Endodermal cell (in vitro differentiated cells): ENCODE results near the gene METTL13. TPM values are rescaled to one million over a fixed set of nuclear protein-coding genes. Genes with fewer than 3 reads are reported as not detected.

Experiments used
- DNase-seq: peaks from one replicate; pipeline ENCODE4 v3.0.0-alpha.2; 2017
- H3K27ac ChIP-seq: 2 replicates; pipeline ENCODE4 v1.5.1; 2013; ENCODE audit warnings: mild to moderate bottlenecking, low read depth, low read length, moderate library complexity
- H3K27me3 ChIP-seq: 2 replicates; pipeline ENCODE4 v1.6.1; 2013; ENCODE audit warnings: mild to moderate bottlenecking, low read length, moderate library complexity; ENCODE audit not compliant: insufficient read depth, control insufficient read depth, poor library complexity, severe bottlenecking
- H3K36me3 ChIP-seq: 2 replicates; pipeline ENCODE4 v1.7.0; 2013; ENCODE audit warnings: mild to moderate bottlenecking, low read length, moderate library complexity; ENCODE audit not compliant: control insufficient read depth, insufficient read depth
- H3K4me1 ChIP-seq: one replicate; pipeline ENCODE4 v1.7.0; 2013; ENCODE audit warnings: low read length; ENCODE audit not compliant: control insufficient read depth, insufficient read depth
- H3K4me3 ChIP-seq: 2 replicates; pipeline ENCODE4 v1.5.1; 2013; ENCODE audit warnings: mild to moderate bottlenecking, low read length, moderate library complexity
- H3K9ac ChIP-seq: 2 replicates; pipeline ENCODE4 v1.6.1; 2013; ENCODE audit warnings: mild to moderate bottlenecking, low read length, moderate library complexity; ENCODE audit not compliant: poor library complexity, severe bottlenecking; ENCODE audit errors: extremely low read depth
- H3K9me3 ChIP-seq: 2 replicates; pipeline ENCODE4 v1.6.1; 2013; ENCODE audit warnings: mild to moderate bottlenecking, low read length, moderate library complexity; ENCODE audit not compliant: control insufficient read depth
- H3K27ac Mint-ChIP-seq: 2 replicates; pipeline ENCODE4 v1.8.0; 2020; ENCODE audit warnings: mixed read lengths
- H3K27me3 Mint-ChIP-seq: 2 replicates; pipeline ENCODE4 v1.8.0; 2021; ENCODE audit warnings: mild to moderate bottlenecking, mixed read lengths; ENCODE audit not compliant: insufficient read depth
- H3K36me3 Mint-ChIP-seq: 2 replicates; pipeline ENCODE4 v1.8.0; 2020; ENCODE audit warnings: low read depth, mixed read lengths
- H3K4me1 Mint-ChIP-seq: 2 replicates; pipeline ENCODE4 v1.8.0; 2020; ENCODE audit warnings: mixed read lengths
- H3K4me3 Mint-ChIP-seq: 2 replicates; pipeline ENCODE4 v1.8.0; 2020; ENCODE audit warnings: mild to moderate bottlenecking, moderate library complexity, mixed read lengths
- H3K9me3 Mint-ChIP-seq: 2 replicates; pipeline ENCODE4 v1.8.0; 2020; ENCODE audit warnings: mild to moderate bottlenecking, mixed read lengths
- CTCF ChIP-seq: fragments of 200-600 bp; sonication (generic); conservative IDR thresholded peaks from 2 replicates; pipeline ENCODE4 v1.5.0; 2021; ENCODE audit warnings: antibody characterized with exemption, mild to moderate bottlenecking
- WGBS, 2 experiments: methylation state at CpG; one replicate each; pipeline versions ENCODE4 v1.1.5 to v1.1.7; 2013; ENCODE audit warnings: missing lambda C conversion rate in 2 of 2, mixed read lengths in 1 of 2; ENCODE audit not compliant: insufficient coverage in 1 of 2, insufficient read length in 1 of 2; 5-methylcytosine and 5-hydroxymethylcytosine counted together
- total RNA-seq, 2 donors: library from RNA; stranded (reverse); fragmentation: NEBNext Ultra II Directional in 1 of 2; extraction: Animal tissue kit (Norgen Biotek cat#: 25700) in 1 of 2; gene quantifications; 2 replicates in 1 of 2; 3 replicates in 1 of 2; pipeline ENCODE4 v1.2.1, GENCODE V29; 2021

METTL13 gene
- total RNA-seq, 2 donors from 2014 or later, result 32.1 to 38.5 TPM

GRCh38 chr1:171741872-171742576, 39.4 kb upstream of the METTL13 start, which contains the start of gene VAMP4:
TSS of gene VAMP4 (minus strand) at chr1:171742065. CDS start at chr1:171738414, 3,651 bp downstream.
- peak within 1 kb of the TSS; percentile 99 for H3K4me3 Mint-ChIP-seq
- WGBS, 2 experiments, result 0 to 2% methylated on average over 11 to 57 of the region's 57 CpGs

GRCh38 chr1:171742577-171742922, 38.9 kb upstream of the METTL13 start:
- Mint-ChIP-seq H3K4me3 (peak overlapping the region; percentile 99), H3K4me1 (peaks cover 18% of the 10 kb centered on the region), H3K27ac (peak overlapping the region; percentile 99), H3K27me3 (no peaks in the 10 kb centered on the region), H3K36me3 (no peaks in the 10 kb centered on the region), H3K9me3 (no peaks in the 10 kb centered on the region)
- Histone ChIP-seq H3K4me1 (no peaks in the 10 kb centered on the region), H3K9me3 (no peaks in the 10 kb centered on the region), H3K27ac (peak overlapping the region; percentile 67), H3K36me3 (peaks cover 2% of the 10 kb centered on the region), H3K4me3 (peak overlapping the region; percentile 91), H3K27me3 (no peaks in the 10 kb centered on the region), H3K9ac (peak overlapping the region; percentile 65)
- no peak for DNase-seq
- TF ChIP-seq CTCF, result no peak
- 0 to 1% methylated on average over 13 to 14 of the region's 14 CpGs for WGBS, 2 experiments

More at GRCh38 chr1:171741872-171742576, 39.4 kb upstream of the METTL13 start, which contains the start of gene VAMP4:
- Histone ChIP-seq H3K27ac (peak within 1 kb of the TSS; percentile 67), H3K4me1 (no peaks in the 10 kb centered on the region), H3K9ac (peak within 1 kb of the TSS; percentile 65), H3K9me3 (no peaks in the 10 kb centered on the region), H3K4me3 (peak within 1 kb of the TSS; percentile 91), H3K36me3 (peaks cover 8% of the 10 kb centered on the region), H3K27me3 (no peaks in the 10 kb centered on the region)
- H3K27me3 Mint-ChIP-seq, result no peaks in the 10 kb centered on the region
- H3K27ac Mint-ChIP-seq, result peak within 1 kb of the TSS; percentile 99
- H3K4me1 Mint-ChIP-seq, result peaks cover 18% of the 10 kb centered on the region
- DNase-seq, result peak; percentile 95
- no peaks in the 10 kb centered on the region for H3K9me3 Mint-ChIP-seq
- H3K36me3 Mint-ChIP-seq, result peaks cover under 1% of the 10 kb centered on the region
- TF ChIP-seq CTCF, result no peak

GRCh38 chr1:171743081-171743870, 38.2 kb upstream of the METTL13 start:
- H3K27me3 Mint-ChIP-seq, result no peaks in the 10 kb centered on the region
- peak overlapping the region; percentile 99 for H3K4me3 Mint-ChIP-seq
- H3K9me3 Mint-ChIP-seq, result no peaks in the 10 kb centered on the region
- H3K27ac Mint-ChIP-seq, result peak overlapping the region; percentile 99
- Histone ChIP-seq H3K9me3 (no peaks in the 10 kb centered on the region), H3K36me3 (no peaks in the 10 kb centered on the region), H3K4me1 (no peaks in the 10 kb centered on the region), H3K27ac (no peak overlapping the region), H3K4me3 (peak overlapping the region; percentile 91), H3K27me3 (no peaks in the 10 kb centered on the region), H3K9ac (no peak overlapping the region)
- H3K36me3 Mint-ChIP-seq, result no peaks in the 10 kb centered on the region
- no peak for DNase-seq
- no peak for TF ChIP-seq CTCF
- H3K4me1 Mint-ChIP-seq, result peaks cover 18% of the 10 kb centered on the region
- 52 to 53% methylated on average over 8 of the region's 8 CpGs for WGBS, 2 experiments
